ENCODE results near the gene TDRD10. TPM values are rescaled to one million over a fixed set of nuclear protein-coding genes. Genes with fewer than 3 reads are reported as not detected.

Gene TDRD10
- total RNA-seq, 1 experiment from 2014 or later, result not detected

GRCh38 chr1:154575147-154575927 is 73.3 kb downstream of the TDRD10 start:
- Histone ChIP-seq H3K9me2 (replicated peaks; ENCODE audit: low read length) (no peaks in the 10 kb centered on the region), H3K4me2 (ENCODE audit: low read length) (no peak overlapping the region), H3K4me3 (ENCODE audit: low read length) (no peak overlapping the region), H4K20me1 (ENCODE audit: low read length) (no peaks in the 10 kb centered on the region), H3K4me1 (ENCODE audit: insufficient read depth, low read length) (no peaks in the 10 kb centered on the region), H3K27ac (ENCODE audit: low read length) (no peak overlapping the region), H3K9ac (ENCODE audit: low read length) (no peak overlapping the region), H3K27me3 (ENCODE audit: low read length) (no peaks in the 10 kb centered on the region), H3K9me3 (ENCODE audit: low read length) (no peaks in the 10 kb centered on the region), H3K79me2 (ENCODE audit: low read length) (no peaks in the 10 kb centered on the region), H3K36me3 (ENCODE audit: low read depth, low read length) (peaks cover 11% of the 10 kb centered on the region; the same call in 1 of the 2 replicates), H2AFZ (ENCODE audit: low read length) (no peak overlapping the region), H3F3A (ENCODE audit: low read length, unreplicated experiment) (no peaks in the 10 kb centered on the region)
- no peak for ATAC-seq
- no peak for TF ChIP-seq CTCF (conservative IDR thresholded peaks at IDR 0.05; ENCODE audit: low read depth, low read length)
- TF ChIP-seq EZH2phosphoT487 (IDR thresholded peaks at IDR 0.05; ENCODE audit: borderline replicate concordance, low read length), result no peak
- TF ChIP-seq EZH2 (IDR thresholded peaks at IDR 0.05; ENCODE audit: low read length, unreplicated experiment), result no peak
- POLR2A ChIA-PET (ENCODE audit: unreplicated experiment), result no interaction called here
- no peak for DNase-seq
- intact Hi-C loops (cut with micrococcal nuclease), result no loop called here
- CTCF ChIA-PET, result no interaction called here
- no TSS peak for BruUV-seq (replicated peaks)

- no peaks in the 10 kb centered on the region for H3K4me1 ChIP-seq (ENCODE audit: insufficient read depth, low read length)
- no peak overlapping the region for H3K4me2 ChIP-seq (ENCODE audit: low read length)
- CTCF ChIA-PET, result no interaction called here
- peaks cover 16% of the 10 kb centered on the region; the same call in 1 of the 2 replicates for H3K36me3 ChIP-seq (ENCODE audit: low read depth, low read length)
- no peaks in the 10 kb centered on the region for H3K9me3 ChIP-seq (ENCODE audit: low read length)
- H4K20me1 ChIP-seq (ENCODE audit: low read length), result no peaks in the 10 kb centered on the region
- TF ChIP-seq CTCF (conservative IDR thresholded peaks at IDR 0.05; ENCODE audit: low read depth, low read length) (no peak), EZH2 (IDR thresholded peaks at IDR 0.05; ENCODE audit: low read length, unreplicated experiment) (no peak), EZH2phosphoT487 (IDR thresholded peaks at IDR 0.05; ENCODE audit: borderline replicate concordance, low read length) (no peak)
- no TSS peak for BruUV-seq (replicated peaks)
- intact Hi-C loops (cut with micrococcal nuclease), result no loop called here
- H3K27ac ChIP-seq (ENCODE audit: low read length), result no peak overlapping the region
- H3K9ac ChIP-seq (ENCODE audit: low read length), result no peak overlapping the region
- no peak overlapping the region for H3K4me3 ChIP-seq (ENCODE audit: low read length)
- POLR2A ChIA-PET (ENCODE audit: unreplicated experiment), result no interaction called here
- H3K79me2 ChIP-seq (ENCODE audit: low read length), result no peaks in the 10 kb centered on the region
- no peaks in the 10 kb centered on the region for H3K9me2 ChIP-seq (replicated peaks; ENCODE audit: low read length)
- ATAC-seq, result no peak
- H3F3A ChIP-seq (ENCODE audit: low read length, unreplicated experiment), result no peaks in the 10 kb centered on the region
- DNase-seq, result no peak
- H3K27me3 ChIP-seq (ENCODE audit: low read length), result no peaks in the 10 kb centered on the region
- no peak overlapping the region for H2AFZ ChIP-seq (ENCODE audit: low read length)
Measured at GRCh38 chr1:154575951-154576566, 74.0 kb downstream of the TDRD10 start.
